IMR-90 (cell line): ENCODE measurements around the gene HMG20A. TPM values are rescaled to one million over a fixed set of nuclear protein-coding genes. Genes with fewer than 3 reads are reported as not detected.
A peak's percentile ranks its signal among the peaks of the same experiment; 100 is the strongest.

Experiments used
- ATAC-seq: fragments of 200-7000 bp; cut with Tn5 transposase; 2 replicates; pipeline ENCODE4 v1.9.1; 2020; ENCODE audit warnings: low read depth, mild to moderate bottlenecking, moderate library complexity
- BruUV-seq: library from RNA; stranded (reverse); fragments of 400-500 nt; replicated peaks from 2 replicates; lab custom pipeline; 2021; lab: Mats Ljungman, UMichigan
- CTCF ChIA-PET: fragments of 300-600 bp; formaldehyde crosslinking; extraction: SDS; loops from one replicate; lab custom pipeline; 2021; ENCODE audit warnings: antibody characterized with exemption; lab: Yijun Ruan, JAX
- POLR2A ChIA-PET: fragments of 300-600 bp; sonication (Branson Sonifier 250); formaldehyde crosslinking; loops from one replicate; lab custom pipeline; 2022; ENCODE audit warnings: antibody characterized with exemption; ENCODE audit not compliant: unreplicated experiment; lab: Charles Lee
- DNase-seq: peaks from one replicate; pipeline ENCODE4 v3.0.0; 2013
- H2AFZ ChIP-seq: replicated peaks from 2 replicates; pipeline ENCODE3; 2013; ENCODE audit warnings: low read length, mild to moderate bottlenecking; ENCODE audit not compliant: poor library complexity
- H2AK5ac ChIP-seq: 2 replicates; pipeline ENCODE4 v1.6.1; 2013; ENCODE audit warnings: low read depth, low read length, inconsistent platforms
- H2AK9ac ChIP-seq: replicated peaks from 2 replicates; pipeline ENCODE3; 2013; ENCODE audit warnings: mild to moderate bottlenecking, low read depth, low read length, moderate library complexity; ENCODE audit not compliant: poor library complexity
- H2BK120ac ChIP-seq: 2 replicates; pipeline ENCODE4 v1.6.1; 2013; ENCODE audit warnings: low read depth, low read length, inconsistent platforms
- H2BK15ac ChIP-seq: 3 replicates; pipeline ENCODE4 v1.6.1; 2013; ENCODE audit warnings: low read depth, low read length, inconsistent platforms
- H2BK20ac ChIP-seq: 2 replicates; pipeline ENCODE4 v1.6.1; 2013; ENCODE audit warnings: low read depth, mild to moderate bottlenecking, inconsistent platforms, low read length, moderate library complexity
- H2BK5ac ChIP-seq: 2 replicates; pipeline ENCODE4 v1.6.1; 2013; ENCODE audit warnings: mild to moderate bottlenecking, low read depth, low read length, inconsistent platforms; ENCODE audit not compliant: poor library complexity, severe bottlenecking
- H3K14ac ChIP-seq: replicated peaks from 2 replicates; pipeline ENCODE4 v1.6.1; 2013; ENCODE audit warnings: low read depth, low read length, inconsistent platforms
- H3K18ac ChIP-seq: 2 replicates; pipeline ENCODE4 v1.6.1; 2013; ENCODE audit warnings: low read depth, low read length, control low read depth
- H3K23ac ChIP-seq: 2 replicates; pipeline ENCODE4 v1.6.1; 2013; ENCODE audit warnings: low read depth, low read length, inconsistent platforms
- H3K27ac ChIP-seq: 2 replicates; pipeline ENCODE4 v1.5.1; 2013; ENCODE audit warnings: mild to moderate bottlenecking, control low read depth, low read length; ENCODE audit not compliant: insufficient read depth
- H3K27me3 ChIP-seq: 2 replicates; pipeline ENCODE4 v1.6.1; 2013; ENCODE audit warnings: low read length; ENCODE audit not compliant: control insufficient read depth, insufficient read depth
- H3K36me3 ChIP-seq: 2 replicates; pipeline ENCODE4 v1.6.1; 2013; ENCODE audit warnings: low read length, mixed read lengths; ENCODE audit not compliant: control insufficient read depth, insufficient read depth
- H3K4ac ChIP-seq: 2 replicates; pipeline ENCODE4 v1.6.1; 2013; ENCODE audit warnings: low read depth, low read length, inconsistent platforms
- H3K4me1 ChIP-seq: 2 replicates; pipeline ENCODE4 v1.6.1; 2013; ENCODE audit warnings: low read length, mixed read lengths; ENCODE audit not compliant: control insufficient read depth, insufficient read depth
- H3K4me2 ChIP-seq: 2 replicates; pipeline ENCODE4 v1.6.1; 2013; ENCODE audit warnings: low read depth, mild to moderate bottlenecking, control low read depth, low read length, moderate library complexity
- H3K4me3 ChIP-seq: 2 replicates; pipeline ENCODE4 v1.5.1; 2013; ENCODE audit warnings: low read depth, mild to moderate bottlenecking, control low read depth, low read length, moderate library complexity; ENCODE audit not compliant: insufficient read depth
- H3K56ac ChIP-seq: 2 replicates; pipeline ENCODE4 v1.6.1; 2013; ENCODE audit warnings: low read length, inconsistent platforms; ENCODE audit not compliant: insufficient read depth; ENCODE audit errors: extremely low read depth
- H3K79me1 ChIP-seq, 2 experiments: 2 replicates each; pipeline ENCODE4 v1.6.1; 2013; ENCODE audit warnings: low read length in 2 of 2, inconsistent platforms in 1 of 2, low read depth in 1 of 2
- H3K9ac ChIP-seq: 2 replicates; pipeline ENCODE4 v1.6.1; 2013; ENCODE audit warnings: low read depth, low read length, control low read depth
- H3K9me1 ChIP-seq: 2 replicates; pipeline ENCODE4 v1.6.1; 2013; ENCODE audit warnings: low read length, inconsistent platforms; ENCODE audit not compliant: insufficient read depth
- H3K9me3 ChIP-seq: 2 replicates; pipeline ENCODE4 v1.6.1; 2013; ENCODE audit warnings: low read length; ENCODE audit not compliant: control insufficient read depth, insufficient read depth
- H4K20me1 ChIP-seq: 2 replicates; pipeline ENCODE4 v1.6.1; 2013; ENCODE audit warnings: low read length, inconsistent platforms; ENCODE audit not compliant: insufficient read depth
- H4K5ac ChIP-seq: 2 replicates; pipeline ENCODE4 v1.6.1; 2013; ENCODE audit warnings: mild to moderate bottlenecking, low read depth, low read length, control low read depth
- H4K8ac ChIP-seq, 2 experiments: 2 replicates each; pipeline ENCODE4 v1.6.1; 2013; ENCODE audit warnings: low read depth in 2 of 2, low read length in 2 of 2, control low read depth in 1 of 2, inconsistent platforms in 1 of 2
- H4K91ac ChIP-seq: 2 replicates; pipeline ENCODE4 v1.6.1; 2013; ENCODE audit warnings: low read depth, low read length, inconsistent platforms; ENCODE audit not compliant: insufficient read depth
- CTCF ChIP-seq: conservative IDR thresholded peaks from 2 replicates; pipeline ENCODE4 v1.5.1; 2012; ENCODE audit warnings: mild to moderate bottlenecking, low read depth, low read length, improper control_type of control experiment
- MAFK ChIP-seq: IDR thresholded peaks from 2 replicates; pipeline ENCODE4 v1.6.1; 2012; ENCODE audit warnings: low read depth, low read length, improper control_type of control experiment
- RAD21 ChIP-seq: IDR thresholded peaks from 2 replicates; pipeline ENCODE4 v1.6.1; 2012; ENCODE audit warnings: low read length, improper control_type of control experiment
- WGBS, 2 experiments: methylation state at CpG; one replicate each; pipeline versions ENCODE4 v1.1.5 to v1.1.7; 2013; ENCODE audit warnings: missing lambda C conversion rate in 2 of 2; ENCODE audit not compliant: insufficient read length in 1 of 2; ENCODE audit errors: extremely low coverage in 2 of 2; 5-methylcytosine and 5-hydroxymethylcytosine counted together
- dilution Hi-C: fragments of 300-500 bp; cut with HindIII; formaldehyde crosslinking; loops from one replicate; pipeline ENCODE4 v1.14.3; 2018; ENCODE audit warnings: low sequenced_read_pairs; ENCODE audit not compliant: unreplicated experiment
- in situ Hi-C: fragments of 300-500 bp; cut with MboI; formaldehyde crosslinking; loops from 3 replicates; pipeline ENCODE4 v1.14.3; 2019; ENCODE audit warnings: low sequenced_read_pairs, inconsistent platforms, mixed read lengths
- intact Hi-C: fragments of 100-400 bp; cut with micrococcal nuclease; formaldehyde crosslinking; loops from 2 replicates; pipeline ENCODE4 v1.10.0; 2022
- polyA plus RNA-seq, 3 experiments: library from polyadenylated mRNA; depleted of rRNA; stranded (reverse); fragments of >200 nt; gene quantifications; 2 replicates each; pipeline ENCODE4 v1.2.3, GENCODE V29; 2012; ENCODE audit warnings: low replicate concordance in 1 of 3
- total RNA-seq: library from RNA; depleted of rRNA; stranded (reverse); fragments of >200 nt; gene quantifications from 2 replicates; pipeline ENCODE4 v1.2.3, GENCODE V29; 2012

HMG20A gene
- total and polyA plus RNA-seq, 2 of the 4 experiments (the other 2 are of a cell fraction), result 22.3 to 25.3 TPM

- ChIA-PET POLR2A (interaction anchor here (0.6 to 1.1 kb wide), 3 partner anchors 78 to 231 kb away, joined by 3 to 7 read pairs (median 4); no protein-coding TSS in a partner anchor), CTCF (interaction anchor here (0.6 to 1.7 kb wide), 3 partner anchors 22 to 300 kb away, joined by 3 to 5 read pairs (median 3); no protein-coding TSS in a partner anchor)
- peaks cover 11% of the 10 kb centered on the region for H3K9me1 ChIP-seq
- peak overlapping the region; percentile 20; the same call in 1 of the 2 replicates for H2AK5ac ChIP-seq
- peak overlapping the region; percentile 90 for H2BK120ac ChIP-seq
- dilution Hi-C loops (no loop called here), intact Hi-C loops (loop anchor here (1.0 to 2.0 kb wide), 2 partner anchors 78 to 300 kb away; no protein-coding TSS in a partner anchor), in situ Hi-C loops (no loop called here)
- BruUV-seq, result TSS peak; percentile 70
- H3K4me2 ChIP-seq, result peak overlapping the region; percentile 97
- ATAC-seq, result no peak
- H3K14ac ChIP-seq, result peak overlapping the region; percentile 95
- H4K8ac ChIP-seq, result peak overlapping the region; percentile 17 to 86; a peak in 3 of 4 replicates
- H3K4me1 ChIP-seq, result peaks cover 12% of the 10 kb centered on the region
- peak; percentile 49 for DNase-seq
- peak overlapping the region; percentile 18 for H2AK9ac ChIP-seq
- peak overlapping the region; percentile 56; the same call in 1 of the 2 replicates for H4K5ac ChIP-seq
- H3K56ac ChIP-seq, result peak overlapping the region; percentile 92
- peak overlapping the region; percentile 98 for H3K27ac ChIP-seq
- no peaks in the 10 kb centered on the region for H3K36me3 ChIP-seq
- peak overlapping the region; percentile 70 for H2BK20ac ChIP-seq
- no peak overlapping the region for H2AFZ ChIP-seq
- no peaks in the 10 kb centered on the region for H3K27me3 ChIP-seq
- no peak for TF ChIP-seq RAD21
- no peak for TF ChIP-seq CTCF
- TF ChIP-seq MAFK, result no peak
- peak overlapping the region; percentile 82 for H4K91ac ChIP-seq
- peak overlapping the region; percentile 94 for H3K4me3 ChIP-seq
- peak overlapping the region; percentile 98 for H3K4ac ChIP-seq
- H3K9me3 ChIP-seq, result no peaks in the 10 kb centered on the region
- H3K79me1 ChIP-seq, result peaks cover 17 to 59% of the 10 kb centered on the region in 2 experiments
- peak overlapping the region; percentile 91 for H2BK5ac ChIP-seq
- H2BK15ac ChIP-seq, result peak overlapping the region; percentile 59; the same call in 2 of the 3 replicates
- peaks cover 46% of the 10 kb centered on the region for H4K20me1 ChIP-seq
- WGBS, 2 experiments, result 8% methylated on average over 2 of the region's 8 CpGs; no CpG with 5 or more reads in 1 of the 2 experiments
- peak overlapping the region; percentile 92 for H3K23ac ChIP-seq
- H3K18ac ChIP-seq, result peak overlapping the region; percentile 85
- H3K9ac ChIP-seq, result peak overlapping the region; percentile 97
These were observed 2.2 kb upstream of the HMG20A start for GRCh38 chr15:77418391-77418965.
